Parietal lobe (tissue), 2 donors: ENCODE measurements around the gene CLP1. TPM values are rescaled to one million over a fixed set of nuclear protein-coding genes. Genes with fewer than 3 reads are reported as not detected.

ENCODE experiments used
- small RNA-seq: library from RNA; depleted of rRNA; stranded (forward); fragments of <200 nt; gene quantifications from one replicate; pipeline ENCODE3, GENCODE V24; 2014; ENCODE audit warnings: low replicate concordance
- total RNA-seq: library from RNA; depleted of rRNA; stranded (reverse); fragments of >200 nt; gene quantifications from one replicate; pipeline ENCODE4 v1.2.3, GENCODE V29; 2014

Gene CLP1
- 11.0 TPM for total RNA-seq

DNA sequence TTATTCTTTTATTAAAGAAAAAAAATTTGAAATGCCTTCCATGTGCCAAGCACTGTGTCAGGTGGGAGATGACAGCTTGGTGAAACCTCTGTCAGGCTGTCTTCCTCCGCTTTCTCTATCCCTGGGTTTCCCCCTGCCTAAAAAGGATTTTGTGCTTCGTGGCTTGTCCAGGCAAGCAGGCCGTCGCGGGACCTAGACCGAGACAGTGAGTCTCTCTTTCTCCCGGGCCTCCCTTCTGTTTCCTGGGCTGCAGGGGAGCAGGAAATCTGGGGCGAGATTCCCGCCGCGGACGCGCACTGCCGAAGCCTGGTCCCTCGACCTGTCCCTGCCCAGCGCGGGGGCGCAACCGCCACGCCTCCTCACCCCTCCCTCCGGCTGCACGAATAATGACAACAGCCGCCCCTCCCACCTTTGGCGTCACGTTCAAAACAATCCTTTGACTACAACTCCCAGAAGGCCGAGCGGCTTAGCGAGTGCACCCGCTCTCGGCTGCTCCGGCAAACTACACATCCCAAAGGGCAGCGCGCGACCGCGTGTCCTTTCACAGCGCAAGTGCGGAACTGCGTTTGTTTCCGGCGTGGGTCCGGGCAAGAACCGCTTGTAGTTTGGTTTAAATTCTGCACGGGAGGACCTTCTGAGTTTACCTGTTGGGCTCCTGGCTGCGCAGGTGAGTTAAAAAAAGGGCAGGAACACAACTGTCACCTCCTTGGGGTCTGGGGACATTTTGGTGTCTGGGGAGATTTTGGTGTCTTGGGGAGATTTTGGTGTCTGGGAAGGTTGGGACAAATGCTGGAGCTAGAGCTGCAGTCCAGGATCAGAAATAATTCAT, at the start of gene CLP1:
Gene CLP1, plus strand, starts transcription at position 569 of the 829 bp plus-strand sequence. CDS start 1,715 bp downstream, outside the sequence.

DNA sequence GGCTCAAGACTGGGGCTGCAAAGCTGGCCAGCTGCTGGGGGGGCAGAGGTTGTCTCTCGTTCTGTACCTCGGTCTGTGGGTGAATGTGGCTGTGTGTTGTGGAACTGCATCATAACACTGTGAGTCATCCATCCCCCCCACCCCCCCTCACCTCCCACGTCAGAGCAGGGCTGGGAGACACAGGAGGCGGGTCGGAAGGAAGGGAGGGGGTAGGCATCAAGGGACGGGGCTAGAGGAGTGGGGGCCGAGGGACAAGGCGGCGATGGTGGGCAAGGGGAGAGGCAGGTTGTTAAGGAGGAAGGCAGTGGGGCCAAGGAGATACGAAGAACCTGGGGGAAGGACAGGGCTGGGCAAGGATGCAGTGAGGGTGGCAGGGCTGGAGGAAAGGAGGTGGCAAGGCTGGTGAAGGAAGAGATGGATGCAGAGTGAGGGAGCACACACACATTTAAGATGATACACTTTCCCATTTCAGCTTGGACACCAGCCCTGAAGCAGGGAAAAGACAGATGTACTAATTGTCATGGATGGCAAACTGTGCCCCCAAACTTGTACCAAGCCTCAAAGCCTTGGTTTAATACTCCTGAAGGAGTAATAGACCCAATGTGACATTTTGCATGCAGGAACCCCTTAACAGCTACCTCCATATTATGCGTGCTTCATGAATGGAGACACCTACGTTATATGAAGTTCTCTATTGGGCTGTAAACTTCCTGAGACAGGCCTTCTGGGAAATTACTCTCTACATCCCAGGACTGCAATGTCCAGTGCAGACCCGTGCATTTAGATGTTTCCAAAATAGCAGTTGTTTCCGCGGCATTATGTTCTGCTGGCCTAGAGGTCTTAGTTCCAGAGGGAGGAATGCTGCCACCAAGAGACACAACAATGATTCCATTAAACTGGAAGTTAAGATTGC, 7.5 kb upstream of the CLP1 start, which contains the start of gene YPEL4:
Gene YPEL4, minus strand, starts transcription at position 87 of the 913 bp plus-strand sequence. CDS start 2,805 bp downstream, outside the sequence.

DNA sequence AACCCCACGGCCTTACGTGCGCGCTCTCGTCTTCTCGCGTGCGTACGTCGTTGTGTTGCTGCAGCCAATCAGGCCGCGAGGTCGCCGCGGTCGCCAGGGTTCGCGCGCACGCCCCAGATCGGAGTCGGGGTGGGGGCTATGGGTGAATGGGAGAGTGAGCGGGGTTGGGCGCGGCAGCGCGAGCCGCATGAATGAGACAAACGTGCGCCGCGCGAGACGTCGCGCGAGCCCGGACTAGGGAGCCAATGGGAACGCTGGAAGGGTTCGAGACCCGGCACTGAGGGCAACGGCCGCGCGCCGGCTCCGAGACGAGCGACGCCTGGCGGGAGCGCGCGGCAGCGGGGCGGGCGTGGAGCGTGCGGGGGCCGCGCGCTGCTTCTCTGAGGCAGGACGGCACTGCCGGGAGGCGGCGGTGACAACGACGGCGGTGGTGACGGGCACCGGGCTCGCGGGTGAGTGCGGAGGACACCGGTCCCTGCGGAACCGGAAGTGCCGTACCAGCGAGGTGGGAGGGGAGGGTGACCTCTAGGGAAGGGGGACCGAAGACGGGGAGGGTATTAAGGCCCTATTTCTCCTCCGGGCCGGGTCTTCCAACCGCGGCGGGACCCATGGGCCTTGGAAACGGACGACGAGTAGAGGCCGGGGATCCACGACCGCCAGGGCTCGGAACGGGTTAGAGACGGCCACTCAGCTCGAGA, 10.3 kb downstream of the CLP1 start, which contains the start of gene ZDHHC5:
Gene ZDHHC5, plus strand, starts transcription at position 379 of the 698 bp plus-strand sequence. CDS start 4,977 bp downstream, outside the sequence.

Small RNA genes within 50 kb of the gene (small RNA-seq; reads per million reads assigned to genes)
- 417 reads per million, percentile 97 among the genes with 10 or more reads in this experiment for gene MIR130A

Other genes with a start within 250 kb of the CLP1 start
- 19.1 TPM for gene SLC43A3, start 230.6 kb upstream of the CLP1 start, total RNA-seq
- gene RTN4RL2, start 197.2 kb upstream of the CLP1 start, total RNA-seq: 1.6 TPM
- 2.2 TPM for gene SLC43A1, start 142.1 kb upstream of the CLP1 start, total RNA-seq
- 17.8 TPM for gene TIMM10, start 127.0 kb upstream of the CLP1 start, total RNA-seq
- not detected for gene SMTNL1, start 120.2 kb upstream of the CLP1 start, total RNA-seq
- 61.7 TPM for gene UBE2L6, start 90.1 kb upstream of the CLP1 start, total RNA-seq
- 15.0 TPM for gene SERPING1, start 60.1 kb upstream of the CLP1 start, total RNA-seq
- gene YPEL4, start 7.8 kb upstream of the CLP1 start, total RNA-seq: 5.6 TPM
- gene ZDHHC5, start 10.4 kb downstream of the CLP1 start, total RNA-seq: 22.5 TPM
- 33.2 TPM for gene MED19, start 54.5 kb downstream of the CLP1 start, total RNA-seq
- 65.7 TPM for gene TMX2, start 54.8 kb downstream of the CLP1 start, total RNA-seq
- 42.9 TPM for gene SELENOH, start 83.7 kb downstream of the CLP1 start, total RNA-seq
- not detected for gene BTBD18, start 94.1 kb downstream of the CLP1 start, total RNA-seq
- 201 TPM for gene CTNND1, start 104.0 kb downstream of the CLP1 start, total RNA-seq